ENCODE results near the gene MBOAT7.
"Not testable (repeated sequence)": the region's sequence is repeated elsewhere in the genome, so short reads cannot be mapped to it uniquely, and the experiment has no call there.

DNA sequence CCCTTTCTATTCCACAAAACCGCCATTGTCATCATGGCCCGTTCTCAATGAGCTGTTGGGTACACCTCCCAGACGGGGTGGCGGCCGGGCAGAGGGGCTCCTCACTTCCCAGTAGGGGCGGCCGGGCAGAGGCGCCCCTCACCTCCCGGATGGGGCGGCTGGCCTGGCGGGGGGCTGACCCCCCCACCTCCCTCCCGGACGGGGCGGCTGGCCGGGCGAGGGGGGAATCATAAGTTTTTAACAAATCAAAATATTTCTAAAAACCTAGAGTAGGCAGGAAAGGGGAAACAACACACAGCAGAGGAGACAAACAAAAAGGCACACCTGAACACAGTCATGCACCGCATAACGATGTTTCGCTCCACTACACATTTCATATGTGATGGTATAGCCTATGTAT, 25.4 kb upstream of the MBOAT7 start:
- not testable (repeated sequence) for TF ChIP-seq POLR2A (IDR thresholded peaks at IDR 0.05; ENCODE audit: low read depth, low read length); GATA2 (IDR thresholded peaks at IDR 0.05; ENCODE audit: insufficient read depth, insufficient read length, low read depth, low read length)
- TF ChIP-seq, protein P1, sequence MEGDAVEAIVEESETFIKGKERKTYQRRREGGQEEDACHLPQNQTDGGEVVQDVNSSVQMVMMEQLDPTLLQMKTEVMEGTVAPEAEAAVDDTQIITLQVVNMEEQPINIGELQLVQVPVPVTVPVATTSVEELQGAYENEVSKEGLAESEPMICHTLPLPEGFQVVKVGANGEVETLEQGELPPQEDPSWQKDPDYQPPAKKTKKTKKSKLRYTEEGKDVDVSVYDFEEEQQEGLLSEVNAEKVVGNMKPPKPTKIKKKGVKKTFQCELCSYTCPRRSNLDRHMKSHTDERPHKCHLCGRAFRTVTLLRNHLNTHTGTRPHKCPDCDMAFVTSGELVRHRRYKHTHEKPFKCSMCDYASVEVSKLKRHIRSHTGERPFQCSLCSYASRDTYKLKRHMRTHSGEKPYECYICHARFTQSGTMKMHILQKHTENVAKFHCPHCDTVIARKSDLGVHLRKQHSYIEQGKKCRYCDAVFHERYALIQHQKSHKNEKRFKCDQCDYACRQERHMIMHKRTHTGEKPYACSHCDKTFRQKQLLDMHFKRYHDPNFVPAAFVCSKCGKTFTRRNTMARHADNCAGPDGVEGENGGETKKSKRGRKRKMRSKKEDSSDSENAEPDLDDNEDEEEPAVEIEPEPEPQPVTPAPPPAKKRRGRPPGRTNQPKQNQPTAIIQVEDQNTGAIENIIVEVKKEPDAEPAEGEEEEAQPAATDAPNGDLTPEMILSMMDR (IDR thresholded peaks at IDR 0.05; ENCODE audit: extremely low read depth in 1 of 2, insufficient read depth in 1 of 2, low read depth in 1 of 2, low read length in 2 of 2): not testable (repeated sequence)
- TF ChIP-seq, protein P2, sequence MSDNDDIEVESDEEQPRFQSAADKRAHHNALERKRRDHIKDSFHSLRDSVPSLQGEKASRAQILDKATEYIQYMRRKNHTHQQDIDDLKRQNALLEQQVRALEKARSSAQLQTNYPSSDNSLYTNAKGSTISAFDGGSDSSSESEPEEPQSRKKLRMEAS (IDR thresholded peaks at IDR 0.05; ENCODE audit: insufficient read depth, insufficient read length): not testable (repeated sequence)
